Lower leg skin (tissue), 3 donors: Measurements from ENCODE around the gene PCDHA8.

Source experiments
- POLR2A ChIP-seq, 2 donors: fragments of 450-650 bp; IDR thresholded peaks; one replicate each; pipeline ENCODE4 v1.6.1; 2016 to 2017; ENCODE audit warnings: antibody characterized with exemption in 2 of 2, mild to moderate bottlenecking in 1 of 2, moderate library complexity in 1 of 2
- TF ChIP-seq, protein P1 (sequence below), 3 donors: fragments of 450-650 bp; IDR thresholded peaks; one replicate each; pipeline ENCODE4 v1.5.1; 2016; ENCODE audit warnings: antibody characterized with exemption in 3 of 3, mild to moderate bottlenecking in 3 of 3, moderate library complexity in 2 of 3

DNA sequence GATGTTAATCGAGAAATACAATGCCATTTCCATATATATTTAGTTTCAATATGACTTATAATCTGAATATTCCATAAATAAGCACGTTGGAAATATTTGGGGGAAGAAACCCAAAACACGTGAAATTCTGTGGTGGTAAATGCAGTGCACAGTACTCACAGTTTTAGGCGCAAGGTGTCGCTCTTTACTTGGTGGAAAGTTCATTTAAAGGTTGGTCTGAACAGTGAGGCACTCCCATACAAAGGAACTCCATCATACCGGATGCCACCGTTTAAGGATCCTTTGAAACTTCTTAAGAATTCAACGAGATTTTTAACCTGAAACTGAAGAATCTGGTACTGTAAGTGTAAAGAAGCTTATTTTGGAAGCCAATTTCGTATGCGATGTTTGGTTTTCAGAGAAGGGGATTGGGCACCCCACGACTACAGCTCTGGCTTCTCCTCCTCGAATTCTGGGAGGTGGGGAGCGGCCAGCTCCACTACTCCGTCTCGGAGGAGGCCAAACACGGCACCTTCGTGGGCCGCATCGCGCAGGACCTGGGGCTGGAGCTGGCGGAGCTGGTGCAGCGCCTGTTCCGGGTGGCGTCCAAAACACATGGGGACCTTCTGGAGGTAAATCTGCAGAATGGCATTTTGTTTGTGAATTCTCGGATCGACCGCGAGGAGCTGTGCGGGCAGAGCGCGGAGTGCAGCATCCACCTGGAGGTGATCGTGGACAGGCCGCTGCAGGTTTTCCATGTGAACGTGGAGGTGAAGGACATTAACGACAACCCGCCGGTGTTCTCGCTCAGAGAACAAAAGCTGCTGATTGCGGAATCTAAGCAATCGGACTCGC, 28.0 kb downstream of the PCDHA8 start, which contains the start of gene PCDHA11:
- TF ChIP-seq, protein P1, sequence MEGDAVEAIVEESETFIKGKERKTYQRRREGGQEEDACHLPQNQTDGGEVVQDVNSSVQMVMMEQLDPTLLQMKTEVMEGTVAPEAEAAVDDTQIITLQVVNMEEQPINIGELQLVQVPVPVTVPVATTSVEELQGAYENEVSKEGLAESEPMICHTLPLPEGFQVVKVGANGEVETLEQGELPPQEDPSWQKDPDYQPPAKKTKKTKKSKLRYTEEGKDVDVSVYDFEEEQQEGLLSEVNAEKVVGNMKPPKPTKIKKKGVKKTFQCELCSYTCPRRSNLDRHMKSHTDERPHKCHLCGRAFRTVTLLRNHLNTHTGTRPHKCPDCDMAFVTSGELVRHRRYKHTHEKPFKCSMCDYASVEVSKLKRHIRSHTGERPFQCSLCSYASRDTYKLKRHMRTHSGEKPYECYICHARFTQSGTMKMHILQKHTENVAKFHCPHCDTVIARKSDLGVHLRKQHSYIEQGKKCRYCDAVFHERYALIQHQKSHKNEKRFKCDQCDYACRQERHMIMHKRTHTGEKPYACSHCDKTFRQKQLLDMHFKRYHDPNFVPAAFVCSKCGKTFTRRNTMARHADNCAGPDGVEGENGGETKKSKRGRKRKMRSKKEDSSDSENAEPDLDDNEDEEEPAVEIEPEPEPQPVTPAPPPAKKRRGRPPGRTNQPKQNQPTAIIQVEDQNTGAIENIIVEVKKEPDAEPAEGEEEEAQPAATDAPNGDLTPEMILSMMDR (IDR thresholded peaks at IDR 0.05), result no peak
- no peak for TF ChIP-seq POLR2A (IDR thresholded peaks at IDR 0.05)
